IMR-90 (cell line): Measurements from ENCODE around the gene TTC27. TPM values are rescaled to one million over a fixed set of nuclear protein-coding genes. Genes with fewer than 3 reads are reported as not detected.

Experiments
- ATAC-seq: fragments of 200-7000 bp; cut with Tn5 transposase; 2 replicates; pipeline ENCODE4 v1.9.1; 2020; ENCODE audit warnings: low read depth, mild to moderate bottlenecking, moderate library complexity
- BruUV-seq: library from RNA; stranded (reverse); fragments of 400-500 nt; replicated peaks from 2 replicates; lab custom pipeline; 2021; lab: Mats Ljungman, UMichigan
- CTCF ChIA-PET: fragments of 300-600 bp; formaldehyde crosslinking; extraction: SDS; loops from one replicate; lab custom pipeline; 2021; ENCODE audit warnings: antibody characterized with exemption; lab: Yijun Ruan, JAX
- POLR2A ChIA-PET: fragments of 300-600 bp; sonication (Branson Sonifier 250); formaldehyde crosslinking; loops from one replicate; lab custom pipeline; 2022; ENCODE audit warnings: antibody characterized with exemption; ENCODE audit not compliant: unreplicated experiment; lab: Charles Lee
- DNase-seq: peaks from one replicate; pipeline ENCODE4 v3.0.0; 2013
- H2AFZ ChIP-seq: replicated peaks from 2 replicates; pipeline ENCODE3; 2013; ENCODE audit warnings: low read length, mild to moderate bottlenecking; ENCODE audit not compliant: poor library complexity
- H2AK5ac ChIP-seq: 2 replicates; pipeline ENCODE4 v1.6.1; 2013; ENCODE audit warnings: low read depth, low read length, inconsistent platforms
- H2AK9ac ChIP-seq: replicated peaks from 2 replicates; pipeline ENCODE3; 2013; ENCODE audit warnings: mild to moderate bottlenecking, low read depth, low read length, moderate library complexity; ENCODE audit not compliant: poor library complexity
- H2BK120ac ChIP-seq: 2 replicates; pipeline ENCODE4 v1.6.1; 2013; ENCODE audit warnings: low read depth, low read length, inconsistent platforms
- H2BK15ac ChIP-seq: 3 replicates; pipeline ENCODE4 v1.6.1; 2013; ENCODE audit warnings: low read depth, low read length, inconsistent platforms
- H2BK20ac ChIP-seq: 2 replicates; pipeline ENCODE4 v1.6.1; 2013; ENCODE audit warnings: low read depth, mild to moderate bottlenecking, inconsistent platforms, low read length, moderate library complexity
- H2BK5ac ChIP-seq: 2 replicates; pipeline ENCODE4 v1.6.1; 2013; ENCODE audit warnings: mild to moderate bottlenecking, low read depth, low read length, inconsistent platforms; ENCODE audit not compliant: poor library complexity, severe bottlenecking
- H3K14ac ChIP-seq: replicated peaks from 2 replicates; pipeline ENCODE4 v1.6.1; 2013; ENCODE audit warnings: low read depth, low read length, inconsistent platforms
- H3K18ac ChIP-seq: 2 replicates; pipeline ENCODE4 v1.6.1; 2013; ENCODE audit warnings: low read depth, low read length, control low read depth
- H3K23ac ChIP-seq: 2 replicates; pipeline ENCODE4 v1.6.1; 2013; ENCODE audit warnings: low read depth, low read length, inconsistent platforms
- H3K27ac ChIP-seq: 2 replicates; pipeline ENCODE4 v1.5.1; 2013; ENCODE audit warnings: mild to moderate bottlenecking, control low read depth, low read length; ENCODE audit not compliant: insufficient read depth
- H3K27me3 ChIP-seq: 2 replicates; pipeline ENCODE4 v1.6.1; 2013; ENCODE audit warnings: low read length; ENCODE audit not compliant: control insufficient read depth, insufficient read depth
- H3K36me3 ChIP-seq: 2 replicates; pipeline ENCODE4 v1.6.1; 2013; ENCODE audit warnings: low read length, mixed read lengths; ENCODE audit not compliant: control insufficient read depth, insufficient read depth
- H3K4ac ChIP-seq: 2 replicates; pipeline ENCODE4 v1.6.1; 2013; ENCODE audit warnings: low read depth, low read length, inconsistent platforms
- H3K4me1 ChIP-seq: 2 replicates; pipeline ENCODE4 v1.6.1; 2013; ENCODE audit warnings: low read length, mixed read lengths; ENCODE audit not compliant: control insufficient read depth, insufficient read depth
- H3K4me2 ChIP-seq: 2 replicates; pipeline ENCODE4 v1.6.1; 2013; ENCODE audit warnings: low read depth, mild to moderate bottlenecking, control low read depth, low read length, moderate library complexity
- H3K4me3 ChIP-seq: 2 replicates; pipeline ENCODE4 v1.5.1; 2013; ENCODE audit warnings: low read depth, mild to moderate bottlenecking, control low read depth, low read length, moderate library complexity; ENCODE audit not compliant: insufficient read depth
- H3K56ac ChIP-seq: 2 replicates; pipeline ENCODE4 v1.6.1; 2013; ENCODE audit warnings: low read length, inconsistent platforms; ENCODE audit not compliant: insufficient read depth; ENCODE audit errors: extremely low read depth
- H3K79me1 ChIP-seq, 2 experiments: 2 replicates each; pipeline ENCODE4 v1.6.1; 2013; ENCODE audit warnings: low read length in 2 of 2, inconsistent platforms in 1 of 2, low read depth in 1 of 2
- H3K9ac ChIP-seq: 2 replicates; pipeline ENCODE4 v1.6.1; 2013; ENCODE audit warnings: low read depth, low read length, control low read depth
- H3K9me1 ChIP-seq: 2 replicates; pipeline ENCODE4 v1.6.1; 2013; ENCODE audit warnings: low read length, inconsistent platforms; ENCODE audit not compliant: insufficient read depth
- H3K9me3 ChIP-seq: 2 replicates; pipeline ENCODE4 v1.6.1; 2013; ENCODE audit warnings: low read length; ENCODE audit not compliant: control insufficient read depth, insufficient read depth
- H4K20me1 ChIP-seq: 2 replicates; pipeline ENCODE4 v1.6.1; 2013; ENCODE audit warnings: low read length, inconsistent platforms; ENCODE audit not compliant: insufficient read depth
- H4K5ac ChIP-seq: 2 replicates; pipeline ENCODE4 v1.6.1; 2013; ENCODE audit warnings: mild to moderate bottlenecking, low read depth, low read length, control low read depth
- H4K8ac ChIP-seq, 2 experiments: 2 replicates each; pipeline ENCODE4 v1.6.1; 2013; ENCODE audit warnings: low read depth in 2 of 2, low read length in 2 of 2, control low read depth in 1 of 2, inconsistent platforms in 1 of 2
- H4K91ac ChIP-seq: 2 replicates; pipeline ENCODE4 v1.6.1; 2013; ENCODE audit warnings: low read depth, low read length, inconsistent platforms; ENCODE audit not compliant: insufficient read depth
- BHLHE40 ChIP-seq: fragments of 150-350 bp; IDR thresholded peaks from 2 replicates; pipeline ENCODE4 v1.6.1; 2016; ENCODE audit warnings: mild to moderate bottlenecking, low read depth, low read length
- CEBPB ChIP-seq: IDR thresholded peaks from 2 replicates; pipeline ENCODE4 v1.6.1; 2012; ENCODE audit warnings: low read depth, low read length, improper control_type of control experiment
- CHD1 ChIP-seq: IDR thresholded peaks from 2 replicates; pipeline ENCODE4 v1.6.1; 2012; ENCODE audit warnings: low read depth, low read length, improper control_type of control experiment
- ELK1 ChIP-seq: fragments of 150-350 bp; IDR thresholded peaks from 2 replicates; pipeline ENCODE4 v1.6.1; 2016; ENCODE audit warnings: low read depth, mild to moderate bottlenecking, low read length, moderate library complexity, borderline replicate concordance
- MAFK ChIP-seq: IDR thresholded peaks from 2 replicates; pipeline ENCODE4 v1.6.1; 2012; ENCODE audit warnings: low read depth, low read length, improper control_type of control experiment
- MAZ ChIP-seq: IDR thresholded peaks from 2 replicates; pipeline ENCODE4 v1.6.1; 2012; ENCODE audit warnings: low read depth, mild to moderate bottlenecking, low read length, improper control_type of control experiment, moderate library complexity, borderline replicate concordance
- MXI1 ChIP-seq: IDR thresholded peaks from 2 replicates; pipeline ENCODE4 v1.6.1; 2012; ENCODE audit warnings: low read depth, mild to moderate bottlenecking, low read length, moderate library complexity, borderline replicate concordance
- NFE2L2 ChIP-seq: fragments of 150-350 bp; IDR thresholded peaks from 2 replicates; pipeline ENCODE4 v1.6.1; 2016; ENCODE audit warnings: low read depth, mild to moderate bottlenecking, low read length
- POLR2A ChIP-seq: IDR thresholded peaks from 2 replicates; pipeline ENCODE4 v1.6.1; 2012; ENCODE audit warnings: mild to moderate bottlenecking, low read depth, low read length
- RAD21 ChIP-seq: IDR thresholded peaks from 2 replicates; pipeline ENCODE4 v1.6.1; 2012; ENCODE audit warnings: low read length, improper control_type of control experiment
- RCOR1 ChIP-seq: IDR thresholded peaks from 2 replicates; pipeline ENCODE4 v1.6.1; 2012; ENCODE audit warnings: mild to moderate bottlenecking, low read length, improper control_type of control experiment; ENCODE audit not compliant: insufficient replicate concordance
- RFX5 ChIP-seq: IDR thresholded peaks from 2 replicates; pipeline ENCODE4 v1.8.0; 2012; ENCODE audit warnings: low read depth, mild to moderate bottlenecking, low read length, moderate library complexity
- SMC3 ChIP-seq: fragments of 150-350 bp; IDR thresholded peaks from 2 replicates; pipeline ENCODE4 v1.6.1; 2016; ENCODE audit warnings: low read depth, mild to moderate bottlenecking, antibody characterized with exemption, low read length, moderate library complexity
- USF2 ChIP-seq: fragments of 150-350 bp; IDR thresholded peaks from 2 replicates; pipeline ENCODE4 v1.6.1; 2017; ENCODE audit warnings: mild to moderate bottlenecking, antibody characterized with exemption, low read length, low read depth
- WGBS, 2 experiments: methylation state at CpG; one replicate each; pipeline versions ENCODE4 v1.1.5 to v1.1.7; 2013; ENCODE audit warnings: missing lambda C conversion rate in 2 of 2; ENCODE audit not compliant: insufficient read length in 1 of 2; ENCODE audit errors: extremely low coverage in 2 of 2; 5-methylcytosine and 5-hydroxymethylcytosine counted together
- dilution Hi-C: fragments of 300-500 bp; cut with HindIII; formaldehyde crosslinking; loops from one replicate; pipeline ENCODE4 v1.14.3; 2018; ENCODE audit warnings: low sequenced_read_pairs; ENCODE audit not compliant: unreplicated experiment
- in situ Hi-C: fragments of 300-500 bp; cut with MboI; formaldehyde crosslinking; loops from 3 replicates; pipeline ENCODE4 v1.14.3; 2019; ENCODE audit warnings: low sequenced_read_pairs, inconsistent platforms, mixed read lengths
- intact Hi-C: fragments of 100-400 bp; cut with micrococcal nuclease; formaldehyde crosslinking; loops from 2 replicates; pipeline ENCODE4 v1.10.0; 2022
- polyA plus RNA-seq, 3 experiments: library from polyadenylated mRNA; depleted of rRNA; stranded (reverse); fragments of >200 nt; gene quantifications; 2 replicates each; pipeline ENCODE4 v1.2.3, GENCODE V29; 2012; ENCODE audit warnings: low replicate concordance in 1 of 3
- total RNA-seq: library from RNA; depleted of rRNA; stranded (reverse); fragments of >200 nt; gene quantifications from 2 replicates; pipeline ENCODE4 v1.2.3, GENCODE V29; 2012

The TTC27 gene
- total and polyA plus RNA-seq, 2 of the 4 experiments (the other 2 are of a cell fraction) = 12.7 to 30.5 TPM

GRCh38 chr2:32656069-32656468 is 28.2 kb downstream of the TTC27 start:
- H3K27me3 ChIP-seq = no peaks in the 10 kb centered on the region
- no peak overlapping the region for H2AFZ ChIP-seq
- no peaks in the 10 kb centered on the region for H4K20me1 ChIP-seq
- ChIA-PET CTCF (interaction anchor here (0.6 kb wide), 1 partner anchor 495 kb away, joined by 3 read pairs; no protein-coding TSS in a partner anchor), POLR2A (no interaction called here)
- no TSS peak for BruUV-seq
- H2AK9ac ChIP-seq = no peak overlapping the region
- H2BK5ac ChIP-seq = no peak overlapping the region
- no peak overlapping the region for H3K18ac ChIP-seq
- peaks cover 0 to 15% of the 10 kb centered on the region in 2 experiments; a peak in 3 of 4 replicates for H3K79me1 ChIP-seq
- no peaks in the 10 kb centered on the region for H3K4me1 ChIP-seq
- in situ Hi-C loops = no loop called here
- no peak overlapping the region for H2BK20ac ChIP-seq
- no peaks in the 10 kb centered on the region for H3K9me3 ChIP-seq
- H3K9me1 ChIP-seq = no peaks in the 10 kb centered on the region; the same call in 1 of the 2 replicates
- no peak overlapping the region for H3K4ac ChIP-seq
- ATAC-seq (no peak), DNase-seq (no peak)
- H3K9ac ChIP-seq = no peak overlapping the region
- TF ChIP-seq NFE2L2 = no peak
- no peak for TF ChIP-seq CEBPB
- no peak for TF ChIP-seq BHLHE40
- TF ChIP-seq MAZ = no peak
- no peak for TF ChIP-seq RFX5
- no peak for TF ChIP-seq CHD1
- TF ChIP-seq ELK1 = no peak
- no peak for TF ChIP-seq USF2
- TF ChIP-seq RCOR1 = no peak
- TF ChIP-seq RAD21 = no peak
- no peak for TF ChIP-seq MXI1
- no peak for TF ChIP-seq MAFK
- no peak for TF ChIP-seq POLR2A
- TF ChIP-seq SMC3 = no peak
- H2AK5ac ChIP-seq = no peak overlapping the region
- no peak overlapping the region for H3K23ac ChIP-seq
- H4K8ac ChIP-seq = no peak overlapping the region
- peaks cover 10% of the 10 kb centered on the region for H3K36me3 ChIP-seq
- dilution Hi-C loops = no loop called here
- H3K27ac ChIP-seq = no peak overlapping the region
- intact Hi-C loops = no loop called here
- no peak overlapping the region for H3K4me3 ChIP-seq
- H2BK120ac ChIP-seq = no peak overlapping the region
- H3K4me2 ChIP-seq = no peak overlapping the region
- H4K91ac ChIP-seq = no peak overlapping the region
- no peak overlapping the region for H3K14ac ChIP-seq
- H3K56ac ChIP-seq = no peak overlapping the region
- 100% methylated on average over 3 of the region's 3 CpGs; no CpG with 5 or more reads in 1 of the 2 experiments for WGBS, 2 experiments
- H4K5ac ChIP-seq = no peak overlapping the region
- H2BK15ac ChIP-seq = no peak overlapping the region
